ENCODE measurements around the gene NAPEPLD. TPM values are rescaled to one million over a fixed set of nuclear protein-coding genes. Genes with fewer than 3 reads are reported as not detected.

NAPEPLD gene
- total RNA-seq, 6 donors from 2014 or later: 8.9 to 20.8 (median 10.8) TPM

DNA sequence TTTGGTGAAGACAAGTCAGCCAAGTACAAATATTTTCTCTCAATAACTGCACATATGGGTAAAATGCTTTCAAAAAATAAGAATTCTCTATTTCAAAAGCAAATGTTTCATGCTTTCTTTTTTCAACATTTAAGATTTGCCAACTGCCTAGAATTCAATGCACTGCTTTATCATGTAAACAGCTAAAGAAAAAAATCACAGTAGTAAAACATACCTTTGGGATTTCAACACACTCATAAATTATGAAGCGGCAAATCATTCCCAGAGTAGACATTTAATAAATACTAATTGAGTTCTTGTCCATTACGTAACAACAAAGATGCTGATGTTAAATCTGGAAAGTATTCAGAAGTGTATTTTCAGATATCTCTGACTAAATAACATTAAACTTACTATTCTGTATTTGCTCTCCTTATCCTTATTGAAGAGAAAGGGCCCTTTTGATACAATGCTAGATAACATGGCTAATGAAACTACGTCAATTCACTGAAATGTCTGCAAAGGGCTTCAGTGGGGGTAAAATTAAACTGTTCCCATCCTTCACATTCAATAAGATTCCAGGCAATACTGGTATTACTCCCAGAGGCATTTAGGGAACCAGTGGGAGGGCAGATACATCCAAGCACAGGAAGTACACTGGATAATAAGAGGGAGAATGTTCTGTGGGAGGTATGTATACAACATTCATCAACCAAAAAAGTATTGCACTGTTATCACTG is 13.9 kb downstream of the NAPEPLD start:
- Histone ChIP-seq H3K36me3 (no peaks in the 10 kb centered on the region), H3K9me3 (no peaks in the 10 kb centered on the region), H3K4me1 (peaks cover 0 to 3% (median 1%) of the 10 kb centered on the region in 4 donors), H3K27me3 (no peaks in the 10 kb centered on the region), H3K4me3 (no peak overlapping the region), H3K27ac (no peak overlapping the region)
- TF ChIP-seq POLR2A (IDR thresholded peaks at IDR 0.05) (no peak), POLR2AphosphoS5 (IDR thresholded peaks at IDR 0.05) (no peak), EP300 (IDR thresholded peaks at IDR 0.05) (no peak)
- TF ChIP-seq, protein P1, sequence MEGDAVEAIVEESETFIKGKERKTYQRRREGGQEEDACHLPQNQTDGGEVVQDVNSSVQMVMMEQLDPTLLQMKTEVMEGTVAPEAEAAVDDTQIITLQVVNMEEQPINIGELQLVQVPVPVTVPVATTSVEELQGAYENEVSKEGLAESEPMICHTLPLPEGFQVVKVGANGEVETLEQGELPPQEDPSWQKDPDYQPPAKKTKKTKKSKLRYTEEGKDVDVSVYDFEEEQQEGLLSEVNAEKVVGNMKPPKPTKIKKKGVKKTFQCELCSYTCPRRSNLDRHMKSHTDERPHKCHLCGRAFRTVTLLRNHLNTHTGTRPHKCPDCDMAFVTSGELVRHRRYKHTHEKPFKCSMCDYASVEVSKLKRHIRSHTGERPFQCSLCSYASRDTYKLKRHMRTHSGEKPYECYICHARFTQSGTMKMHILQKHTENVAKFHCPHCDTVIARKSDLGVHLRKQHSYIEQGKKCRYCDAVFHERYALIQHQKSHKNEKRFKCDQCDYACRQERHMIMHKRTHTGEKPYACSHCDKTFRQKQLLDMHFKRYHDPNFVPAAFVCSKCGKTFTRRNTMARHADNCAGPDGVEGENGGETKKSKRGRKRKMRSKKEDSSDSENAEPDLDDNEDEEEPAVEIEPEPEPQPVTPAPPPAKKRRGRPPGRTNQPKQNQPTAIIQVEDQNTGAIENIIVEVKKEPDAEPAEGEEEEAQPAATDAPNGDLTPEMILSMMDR (IDR thresholded peaks at IDR 0.05): no peak
- DNase-seq: no peak
- 72 to 81% methylated on average over 3 of the region's 3 CpGs for WGBS, 2 donors
- no peak for ATAC-seq (ENCODE audit: low FRiP score in 2 of 2)

DNA sequence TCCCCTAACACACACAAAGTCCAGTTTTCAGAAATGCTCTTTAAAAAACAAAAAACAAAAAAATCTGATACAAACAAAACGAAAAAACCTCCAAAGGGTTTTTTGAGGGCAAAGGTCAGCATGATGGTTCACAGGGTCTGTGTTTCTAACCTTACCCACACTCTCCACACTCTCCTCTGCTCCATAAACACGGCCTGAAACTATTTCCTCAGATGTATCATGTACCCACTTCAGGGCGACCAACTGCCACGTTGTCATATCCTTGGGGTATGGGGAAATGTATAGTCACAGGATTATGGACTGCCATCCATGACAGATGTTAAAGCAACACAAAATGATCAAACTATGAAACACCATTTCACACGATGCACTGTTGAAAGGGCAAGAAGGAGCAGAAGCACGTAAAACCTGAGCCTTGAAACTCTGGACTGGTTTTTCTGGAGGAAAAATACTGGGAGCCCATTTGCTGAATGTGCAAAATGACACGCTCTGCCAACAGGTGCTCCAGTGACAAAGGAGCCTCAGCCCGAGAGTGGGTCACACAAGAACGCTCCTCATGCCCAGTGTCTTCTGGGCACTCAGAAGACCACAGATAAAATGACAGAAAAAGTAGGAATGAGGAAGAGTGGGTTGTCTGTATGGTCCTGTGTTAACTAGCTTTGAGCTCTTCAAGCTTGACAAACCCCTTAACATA is 15.8 kb downstream of the NAPEPLD start:
- peaks cover 0 to 3% (median 2%) of the 10 kb centered on the region in 4 donors for H3K36me3 ChIP-seq
- H3K4me1 ChIP-seq: peaks cover 0 to 3% (median 1%) of the 10 kb centered on the region in 4 donors
- DNase-seq (no peak), ATAC-seq (ENCODE audit: low FRiP score in 2 of 2) (no peak)
- H3K9me3 ChIP-seq: no peaks in the 10 kb centered on the region
- 78 to 79% methylated on average over 9 of the region's 9 CpGs for WGBS, 2 donors
- H3K4me3 ChIP-seq: no peak overlapping the region
- TF ChIP-seq POLR2AphosphoS5 (IDR thresholded peaks at IDR 0.05) (no peak), POLR2A (IDR thresholded peaks at IDR 0.05) (no peak), EP300 (IDR thresholded peaks at IDR 0.05) (no peak)
- TF ChIP-seq, protein P1 (IDR thresholded peaks at IDR 0.05): no peak
- no peak overlapping the region for H3K27ac ChIP-seq
- no peaks in the 10 kb centered on the region for H3K27me3 ChIP-seq

DNA sequence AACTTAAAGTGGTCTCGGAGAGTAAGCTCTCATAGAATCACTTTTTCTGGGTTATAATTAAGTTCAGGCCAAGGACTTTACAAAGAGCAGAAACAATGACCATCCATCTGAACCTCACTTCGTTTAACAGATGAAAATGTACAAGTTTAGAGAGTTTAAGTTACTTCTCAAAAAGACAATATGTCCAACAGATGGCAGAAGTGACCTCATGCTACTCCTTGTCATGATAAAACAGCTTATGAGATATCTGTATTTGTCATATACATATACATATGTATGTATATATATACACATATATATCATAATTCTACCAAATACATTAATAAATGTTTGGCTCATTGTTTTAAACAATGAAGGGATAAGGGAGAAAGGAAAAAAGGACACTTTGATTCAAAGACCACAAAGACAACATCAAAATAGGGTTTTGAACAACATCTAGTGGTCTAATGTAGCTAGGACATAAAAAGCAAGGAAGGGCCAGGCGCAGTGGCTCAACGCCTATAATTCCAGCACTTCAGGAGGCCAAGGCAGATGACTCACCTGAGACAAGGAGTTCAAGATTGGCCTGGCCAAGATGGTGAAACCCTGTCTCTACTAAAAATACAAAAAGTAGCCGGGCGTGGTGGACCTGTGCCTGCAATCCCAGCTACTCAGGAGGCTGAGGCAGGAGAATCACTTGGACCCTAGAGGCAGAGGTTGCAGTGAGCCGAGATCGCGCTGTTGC is 17.8 kb downstream of the NAPEPLD start:
- Histone ChIP-seq H3K27ac (no peak overlapping the region), H3K36me3 (peaks cover 0 to 20% (median 12%) of the 10 kb centered on the region in 4 donors), H3K4me3 (no peak overlapping the region), H3K9me3 (no peaks in the 10 kb centered on the region), H3K4me1 (peaks cover 0 to 3% (median 1%) of the 10 kb centered on the region in 4 donors), H3K27me3 (no peaks in the 10 kb centered on the region)
- ATAC-seq (ENCODE audit: low FRiP score in 2 of 2) (no peak), DNase-seq (peak in 1 of 2 donors; percentile 27)
- TF ChIP-seq POLR2AphosphoS5 (IDR thresholded peaks at IDR 0.05) (no peak), EP300 (IDR thresholded peaks at IDR 0.05) (no peak), POLR2A (IDR thresholded peaks at IDR 0.05) (no peak)
- TF ChIP-seq, protein P1 (IDR thresholded peaks at IDR 0.05): no peak
- WGBS, 2 donors: 80 to 82% methylated on average over 9 of the region's 9 CpGs

DNA sequence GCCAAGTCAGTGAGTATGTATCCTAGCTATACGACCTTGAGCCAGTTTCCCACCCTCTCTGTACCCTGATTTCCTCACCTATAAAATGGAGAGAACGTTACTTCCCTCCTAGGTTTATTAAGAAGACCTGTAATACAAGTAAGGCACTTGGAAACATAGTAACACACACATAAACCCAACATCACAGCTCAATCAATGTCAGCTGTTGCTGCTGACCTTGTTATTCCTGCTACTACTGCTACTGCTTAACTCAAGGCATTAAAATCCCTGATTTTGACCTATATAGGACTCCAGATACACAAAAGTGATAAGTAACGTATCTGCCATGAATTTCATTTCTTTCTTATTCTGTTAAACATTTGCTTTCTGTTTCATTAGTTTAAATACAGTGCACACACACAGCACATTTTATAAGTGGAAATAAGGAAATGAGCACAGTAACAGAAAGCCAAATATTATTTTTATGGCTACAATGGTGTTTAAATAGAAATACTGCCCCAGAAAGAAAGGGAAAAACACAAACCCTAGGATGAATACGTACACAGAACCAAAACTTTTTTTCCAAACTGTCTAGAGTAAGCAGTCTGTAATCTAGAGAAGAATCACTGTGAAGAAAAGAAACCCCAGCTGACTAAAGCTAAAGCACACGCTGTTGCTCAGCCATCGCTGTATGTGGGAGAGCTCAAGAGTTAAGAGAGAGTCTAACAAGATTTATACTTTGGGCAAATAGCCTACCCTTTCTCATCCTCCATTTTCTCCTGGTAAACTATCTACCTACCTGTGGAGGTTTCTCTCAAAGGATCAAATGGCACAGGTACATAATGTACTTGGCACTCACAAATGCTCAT is 19.0 kb downstream of the NAPEPLD start:
- Histone ChIP-seq H3K27me3 (no peaks in the 10 kb centered on the region), H3K27ac (no peak overlapping the region), H3K36me3 (peaks cover 0 to 27% (median 13%) of the 10 kb centered on the region in 4 donors), H3K4me3 (no peak overlapping the region), H3K4me1 (peaks cover 0 to 3% (median 0%) of the 10 kb centered on the region in 4 donors), H3K9me3 (no peaks in the 10 kb centered on the region)
- WGBS, 2 donors: 48 to 64% methylated on average over 6 of the region's 6 CpGs
- TF ChIP-seq, protein P1 (IDR thresholded peaks at IDR 0.05): no peak
- TF ChIP-seq POLR2A (IDR thresholded peaks at IDR 0.05): no peak
- TF ChIP-seq POLR2AphosphoS5 (IDR thresholded peaks at IDR 0.05): no peak
- no peak for TF ChIP-seq EP300 (IDR thresholded peaks at IDR 0.05)
- no peak for DNase-seq
- no peak for ATAC-seq (ENCODE audit: low FRiP score in 2 of 2)
